Activated T-cell treated with anti-CD3 and anti-CD28 coated beads, Interleukin-2, amount 50 U/mL, for 72 hours (primary cell): ENCODE results near the gene FKBP2. TPM values are rescaled to one million over a fixed set of nuclear protein-coding genes. Genes with fewer than 3 reads are reported as not detected.

ENCODE experiments used
- ATAC-seq, 2 donors: fragments of 150-1000 bp; cut with Tn5 transposase; replicated peaks in 1 of 2; 2 replicates each; pipeline ENCODE4 v1.10.0; 2021; ENCODE audit warnings: moderate library complexity in 2 of 2, mild to moderate bottlenecking in 1 of 2
- DNase-seq, 2 donors: peaks; one replicate each; pipeline ENCODE4 v3.0.0; 2021 to 2022; ENCODE audit warnings: mixed read lengths in 1 of 2
- H3K27ac Mint-ChIP-seq: one replicate; pipeline ENCODE4 v1.8.0; 2022; ENCODE audit warnings: mild to moderate bottlenecking, moderate library complexity, mixed read lengths
- H3K27me3 Mint-ChIP-seq: one replicate; pipeline ENCODE4 v1.8.0; 2022; ENCODE audit warnings: low read depth, mixed read lengths
- H3K36me3 Mint-ChIP-seq, 2 donors: one replicate each; pipeline ENCODE4 v1.8.0; 2022; ENCODE audit warnings: mixed read lengths in 2 of 2, mild to moderate bottlenecking in 1 of 2; ENCODE audit not compliant: insufficient read depth in 2 of 2
- H3K4me1 Mint-ChIP-seq: one replicate; pipeline ENCODE4 v1.8.0; 2022; ENCODE audit warnings: low read depth, mixed read lengths
- H3K4me3 Mint-ChIP-seq, 2 donors: one replicate each; pipeline ENCODE4 v1.8.0; 2022; ENCODE audit warnings: mild to moderate bottlenecking in 2 of 2, mixed read lengths in 2 of 2, moderate library complexity in 2 of 2
- H3K9me3 Mint-ChIP-seq, 2 donors: one replicate each; pipeline ENCODE4 v1.8.0; 2022; ENCODE audit warnings: mixed read lengths in 2 of 2
- total RNA-seq, 2 donors: library from RNA; stranded (reverse); gene quantifications; one replicate each; pipeline ENCODE4 v1.2.3, GENCODE V29; 2022

Gene FKBP2
- total RNA-seq, 2 donors from 2014 or later: 34.2 to 41.5 TPM

GRCh38 chr11:64260147-64260708 lies 19.3 kb downstream of the FKBP2 start:
- Mint-ChIP-seq H3K27ac (peak overlapping the region; percentile 27), H3K27me3 (no peaks in the 10 kb centered on the region), H3K9me3 (no peaks in the 10 kb centered on the region), H3K4me1 (peaks cover 12% of the 10 kb centered on the region), H3K36me3 (peaks cover 2 to 3% of the 10 kb centered on the region in 2 donors), H3K4me3 (no peak overlapping the region)
- ATAC-seq (no peak), DNase-seq (no peak)

GRCh38 chr11:64261556-64262080 lies 20.7 kb downstream of the FKBP2 start:
- ATAC-seq (no peak), DNase-seq (no peak)
- no peak overlapping the region for H3K4me3 Mint-ChIP-seq
- no peaks in the 10 kb centered on the region for H3K27me3 Mint-ChIP-seq
- H3K36me3 Mint-ChIP-seq: peaks cover 2 to 3% of the 10 kb centered on the region in 2 donors
- H3K27ac Mint-ChIP-seq: no peak overlapping the region
- H3K4me1 Mint-ChIP-seq: peaks cover 12% of the 10 kb centered on the region
- no peaks in the 10 kb centered on the region for H3K9me3 Mint-ChIP-seq

- H3K4me3 Mint-ChIP-seq: no peak overlapping the region
- H3K36me3 Mint-ChIP-seq: peaks cover 2 to 3% of the 10 kb centered on the region in 2 donors
- H3K9me3 Mint-ChIP-seq: no peaks in the 10 kb centered on the region
- H3K4me1 Mint-ChIP-seq: peaks cover 12% of the 10 kb centered on the region
- DNase-seq (no peak), ATAC-seq (no peak)
- H3K27ac Mint-ChIP-seq: no peak overlapping the region
- H3K27me3 Mint-ChIP-seq: no peaks in the 10 kb centered on the region
Observed at GRCh38 chr11:64262271-64263002, 21.5 kb downstream of the FKBP2 start.

- Mint-ChIP-seq H3K27me3 (no peaks in the 10 kb centered on the region), H3K27ac (no peak overlapping the region), H3K9me3 (no peaks in the 10 kb centered on the region), H3K36me3 (peaks cover 2% of the 10 kb centered on the region in 2 donors), H3K4me3 (no peak overlapping the region), H3K4me1 (peaks cover 19% of the 10 kb centered on the region)
- ATAC-seq (no peak), DNase-seq (no peak)
Observed at GRCh38 chr11:64263021-64263946, 22.4 kb downstream of the FKBP2 start.

GRCh38 chr11:64263947-64264317 lies 23.0 kb downstream of the FKBP2 start:
- peaks cover 26% of the 10 kb centered on the region for H3K4me1 Mint-ChIP-seq

GRCh38 chr11:64264371-64264852 lies 23.5 kb downstream of the FKBP2 start:
- H3K27me3 Mint-ChIP-seq: no peaks in the 10 kb centered on the region
- H3K27ac Mint-ChIP-seq: no peak overlapping the region
- ATAC-seq (no peak), DNase-seq (no peak)
- H3K9me3 Mint-ChIP-seq: no peaks in the 10 kb centered on the region
- peaks cover 2 to 6% of the 10 kb centered on the region in 2 donors for H3K36me3 Mint-ChIP-seq
- peaks cover 25% of the 10 kb centered on the region for H3K4me1 Mint-ChIP-seq
- no peak overlapping the region for H3K4me3 Mint-ChIP-seq

More at GRCh38 chr11:64263947-64264317, 23.0 kb downstream of the FKBP2 start:
- H3K36me3 Mint-ChIP-seq: peaks cover 2 to 3% of the 10 kb centered on the region in 2 donors
- DNase-seq: no peak
- H3K27me3 Mint-ChIP-seq: no peaks in the 10 kb centered on the region
- no peaks in the 10 kb centered on the region for H3K9me3 Mint-ChIP-seq
- no peak for ATAC-seq
- no peak overlapping the region for H3K4me3 Mint-ChIP-seq
- H3K27ac Mint-ChIP-seq: no peak overlapping the region

GRCh38 chr11:64265176-64266160 lies 24.6 kb downstream of the FKBP2 start:
- no peak overlapping the region for H3K27ac Mint-ChIP-seq
- DNase-seq (no peak), ATAC-seq (no peak)
- H3K4me3 Mint-ChIP-seq: no peak overlapping the region
- H3K9me3 Mint-ChIP-seq: no peaks in the 10 kb centered on the region
- peaks cover 20% of the 10 kb centered on the region for H3K4me1 Mint-ChIP-seq
- peaks cover 0 to 7% of the 10 kb centered on the region in 2 donors for H3K36me3 Mint-ChIP-seq
- no peaks in the 10 kb centered on the region for H3K27me3 Mint-ChIP-seq

- Mint-ChIP-seq H3K4me3 (no peak overlapping the region), H3K9me3 (no peaks in the 10 kb centered on the region), H3K27ac (no peak overlapping the region), H3K27me3 (no peaks in the 10 kb centered on the region), H3K4me1 (peaks cover 20% of the 10 kb centered on the region), H3K36me3 (peaks cover 0 to 7% of the 10 kb centered on the region in 2 donors)
- ATAC-seq (no peak), DNase-seq (no peak)
Observed at GRCh38 chr11:64266339-64266738, 25.4 kb downstream of the FKBP2 start.

- Mint-ChIP-seq H3K4me1 (peaks cover 27% of the 10 kb centered on the region), H3K36me3 (peaks cover 0 to 7% of the 10 kb centered on the region in 2 donors), H3K4me3 (peak overlapping the region; percentile 42 to 90), H3K9me3 (no peaks in the 10 kb centered on the region), H3K27ac (no peak overlapping the region), H3K27me3 (no peaks in the 10 kb centered on the region)
- no peak for ATAC-seq
- DNase-seq: no peak
Observed at GRCh38 chr11:64267207-64267945, 26.5 kb downstream of the FKBP2 start.

- Mint-ChIP-seq H3K27ac (peak overlapping the region; percentile 81), H3K4me1 (peaks cover 29% of the 10 kb centered on the region), H3K9me3 (no peaks in the 10 kb centered on the region), H3K4me3 (peak overlapping the region; percentile 90 to 100), H3K36me3 (peaks cover 0 to 7% of the 10 kb centered on the region in 2 donors), H3K27me3 (no peaks in the 10 kb centered on the region)
- DNase-seq: no peak
- no peak for ATAC-seq
Observed at GRCh38 chr11:64268025-64268892, 27.4 kb downstream of the FKBP2 start.
